Fibroblast of the aortic adventitia (primary cell): Measurements from ENCODE around the gene SUN2. TPM values are rescaled to one million over a fixed set of nuclear protein-coding genes. Genes with fewer than 3 reads are reported as not detected.

Experiments used
- DNase-seq: peaks from one replicate; pipeline ENCODE4 v3.0.0-alpha.2; 2010; ENCODE audit warnings: low read depth
- H3K4me3 ChIP-seq: 2 replicates; pipeline ENCODE4 v1.5.1; 2011; ENCODE audit warnings: low read depth, mild to moderate bottlenecking, control low read depth, low read length, moderate library complexity
- CTCF ChIP-seq: IDR thresholded peaks from 2 replicates; pipeline ENCODE4 v1.5.1; 2011; ENCODE audit warnings: mild to moderate bottlenecking, low read length, control low read depth, inconsistent platforms; ENCODE audit not compliant: insufficient read depth
- total RNA-seq: library from RNA; depleted of rRNA; stranded (reverse); fragments of >200 nt; gene quantifications from 2 replicates; pipeline ENCODE4 v1.2.3, GENCODE V29; 2012; ENCODE audit warnings: low replicate concordance

The SUN2 gene
- total RNA-seq, 1 donor, result 69.1 TPM

GRCh38 chr22:38741166-38741565, 14.6 kb downstream of the SUN2 start:
- no peak for TF ChIP-seq CTCF
- no peak for DNase-seq
- no peak overlapping the region for H3K4me3 ChIP-seq

- TF ChIP-seq CTCF, result no peak
- DNase-seq, result no peak
- no peak overlapping the region for H3K4me3 ChIP-seq
Measured at GRCh38 chr22:38740754-38741153, 15.0 kb downstream of the SUN2 start.

- no peak overlapping the region for H3K4me3 ChIP-seq
- DNase-seq, result no peak
- no peak for TF ChIP-seq CTCF
Measured at GRCh38 chr22:38740116-38740723, 15.6 kb downstream of the SUN2 start.

- TF ChIP-seq CTCF, result no peak
- no peak overlapping the region for H3K4me3 ChIP-seq
- no peak for DNase-seq
Measured at GRCh38 chr22:38739300-38740055, 16.3 kb downstream of the SUN2 start.

GRCh38 chr22:38738475-38739070, 17.2 kb downstream of the SUN2 start:
- no peak for DNase-seq
- TF ChIP-seq CTCF, result no peak
- H3K4me3 ChIP-seq, result no peak overlapping the region

GRCh38 chr22:38737302-38738060, 18.3 kb downstream of the SUN2 start:
- no peak for DNase-seq
- TF ChIP-seq CTCF, result no peak
- H3K4me3 ChIP-seq, result no peak overlapping the region
